ENCODE measurements around the gene FGF14.

Gene FGF14

GRCh38 chr13:101706651-101707050 is 695.2 kb downstream of the FGF14 start:
- Histone ChIP-seq H3K27ac (no peak overlapping the region), H4K20me1 (no peaks in the 10 kb centered on the region), H3K9me3 (no peaks in the 10 kb centered on the region), H3K27me3 (no peaks in the 10 kb centered on the region), H3K4me3 (no peak overlapping the region), H3K36me3 (no peaks in the 10 kb centered on the region), H3K4me1 (peaks cover 15% of the 10 kb centered on the region), H3K9ac (no peak overlapping the region), H3K4me2 (peak overlapping the region; percentile 56)
- TF ChIP-seq Cebpa-rat (IDR thresholded peaks at IDR 0.05): peak; percentile 87

DNA sequence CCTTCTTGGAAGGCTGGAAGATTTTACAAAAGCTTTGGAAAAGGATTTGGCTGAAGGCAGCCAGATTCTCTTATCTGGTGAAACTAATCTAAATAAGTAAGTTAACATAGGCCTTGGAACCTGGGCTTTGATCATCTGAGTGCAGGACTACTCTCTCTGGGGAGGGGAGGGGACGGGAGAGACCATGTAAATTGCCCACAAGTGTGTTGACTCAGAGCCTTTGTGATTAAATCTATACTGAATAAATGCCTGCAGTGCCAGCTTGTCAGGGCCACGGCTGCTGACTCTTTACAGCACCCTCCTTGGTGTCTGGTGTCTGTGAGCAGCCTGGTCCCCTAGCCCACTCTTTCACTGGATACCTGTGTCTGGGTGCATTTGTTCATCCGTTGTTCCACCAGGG is 698.0 kb downstream of the FGF14 start:
- Histone ChIP-seq H4K20me1 (no peaks in the 10 kb centered on the region), H3K9ac (no peak overlapping the region), H3K4me1 (peaks cover 15% of the 10 kb centered on the region), H3K4me3 (no peak overlapping the region), H3K4me2 (no peak overlapping the region), H3K9me3 (no peaks in the 10 kb centered on the region), H3K27me3 (no peaks in the 10 kb centered on the region), H3K36me3 (no peaks in the 10 kb centered on the region), H3K27ac (no peak overlapping the region)
- TF ChIP-seq Cebpa-rat (IDR thresholded peaks at IDR 0.05): no peak

GRCh38 chr13:101703081-101703480 is 698.8 kb downstream of the FGF14 start:
- H3K4me3 ChIP-seq: no peak overlapping the region
- no peaks in the 10 kb centered on the region for H3K27me3 ChIP-seq
- TF ChIP-seq Cebpa-rat (IDR thresholded peaks at IDR 0.05): no peak
- H3K9ac ChIP-seq: no peak overlapping the region
- H4K20me1 ChIP-seq: no peaks in the 10 kb centered on the region
- H3K9me3 ChIP-seq: no peaks in the 10 kb centered on the region
- H3K4me1 ChIP-seq: peaks cover 15% of the 10 kb centered on the region
- H3K4me2 ChIP-seq: no peak overlapping the region
- no peak overlapping the region for H3K27ac ChIP-seq
- H3K36me3 ChIP-seq: no peaks in the 10 kb centered on the region

DNA sequence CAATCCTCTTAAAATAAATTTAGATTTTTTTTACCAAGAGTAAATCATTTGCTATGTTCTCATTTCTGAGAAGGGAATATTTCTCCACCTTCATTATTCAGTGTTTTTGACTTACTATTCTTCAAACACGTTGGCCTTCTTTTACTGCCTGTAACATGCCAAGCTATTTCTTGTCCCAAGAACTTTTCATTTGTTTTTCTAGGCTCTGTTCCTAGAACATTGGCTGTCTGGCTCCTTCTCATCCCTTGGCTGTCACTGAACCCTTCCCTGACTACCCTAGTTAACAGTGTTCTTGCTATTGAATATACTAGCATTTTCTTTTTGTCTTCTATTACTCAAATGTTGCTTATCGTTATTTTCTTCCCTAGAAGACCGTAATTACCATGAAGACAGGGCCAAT is 701.2 kb downstream of the FGF14 start:
- Histone ChIP-seq H3K9me3 (no peaks in the 10 kb centered on the region), H3K27me3 (no peaks in the 10 kb centered on the region), H3K27ac (no peak overlapping the region), H3K4me3 (no peak overlapping the region), H3K9ac (no peak overlapping the region), H3K4me1 (no peaks in the 10 kb centered on the region), H4K20me1 (no peaks in the 10 kb centered on the region), H3K36me3 (no peaks in the 10 kb centered on the region), H3K4me2 (no peak overlapping the region)
- no peak for TF ChIP-seq Cebpa-rat (IDR thresholded peaks at IDR 0.05)

DNA sequence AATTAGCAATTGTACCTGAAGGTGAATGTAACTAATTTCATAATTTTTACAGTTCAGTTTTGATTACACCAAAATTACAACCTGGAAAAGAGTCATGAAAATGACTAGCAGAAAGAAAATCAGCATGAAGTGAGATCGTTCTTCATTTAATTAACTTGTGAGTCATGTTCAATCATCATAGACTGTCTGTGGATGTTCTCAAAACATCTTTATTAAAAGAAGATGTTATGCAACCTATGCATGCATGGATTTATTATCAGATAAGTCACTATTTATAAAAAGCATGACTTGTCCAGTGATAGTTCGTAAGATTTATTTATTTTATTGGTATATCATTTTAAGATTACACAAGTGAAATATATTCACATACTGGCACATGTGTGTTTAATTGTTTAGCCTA is 703.4 kb downstream of the FGF14 start:
- H3K27ac ChIP-seq: no peak overlapping the region
- H3K4me2 ChIP-seq: no peak overlapping the region
- H3K9me3 ChIP-seq: no peaks in the 10 kb centered on the region

GRCh38 chr13:101697745-101698144 is 704.1 kb downstream of the FGF14 start:
- no peak for TF ChIP-seq Cebpa-rat (IDR thresholded peaks at IDR 0.05)
- Histone ChIP-seq H3K9me3 (no peaks in the 10 kb centered on the region), H3K4me1 (no peaks in the 10 kb centered on the region), H3K27ac (no peak overlapping the region), H3K27me3 (no peaks in the 10 kb centered on the region), H3K4me2 (no peak overlapping the region), H3K4me3 (no peak overlapping the region), H4K20me1 (no peaks in the 10 kb centered on the region), H3K36me3 (no peaks in the 10 kb centered on the region), H3K9ac (no peak overlapping the region)

More for the DNA sequence above, 703.4 kb downstream of the FGF14 start:
- H3K36me3 ChIP-seq: no peaks in the 10 kb centered on the region
- H4K20me1 ChIP-seq: no peaks in the 10 kb centered on the region
- no peak for TF ChIP-seq Cebpa-rat (IDR thresholded peaks at IDR 0.05)
- H3K9ac ChIP-seq: no peak overlapping the region
- no peak overlapping the region for H3K4me3 ChIP-seq
- no peaks in the 10 kb centered on the region for H3K4me1 ChIP-seq
- no peaks in the 10 kb centered on the region for H3K27me3 ChIP-seq

DNA sequence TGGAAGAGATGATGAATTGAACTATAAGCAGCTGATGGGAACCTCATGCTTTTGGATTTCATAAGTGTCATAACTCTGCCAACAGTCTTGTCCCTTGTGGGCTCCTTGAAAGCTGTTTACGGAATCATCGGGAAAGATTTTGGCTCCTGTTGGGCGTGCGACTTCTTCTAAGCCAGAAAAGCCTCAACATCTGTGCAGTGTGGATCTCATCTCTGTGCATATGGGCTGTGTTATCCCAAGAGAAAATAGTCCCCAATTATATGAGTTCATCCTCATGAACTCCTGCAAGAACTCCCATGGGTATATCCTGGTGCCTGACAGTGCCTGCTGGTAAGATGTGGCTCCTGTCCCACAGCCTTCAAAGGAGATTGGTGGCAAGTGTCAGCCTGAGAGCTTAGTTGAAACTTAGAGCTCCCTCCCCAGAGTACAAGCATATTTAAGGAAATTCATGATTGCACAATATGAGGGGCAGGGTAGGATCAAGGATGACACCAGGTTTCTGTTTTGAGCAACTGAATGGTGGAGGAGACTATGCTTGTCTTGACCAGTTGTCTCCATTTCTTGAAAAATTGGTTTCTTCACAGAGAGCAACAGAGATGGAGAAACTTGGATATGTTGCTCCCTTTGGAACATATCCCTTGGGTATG is 705.9 kb downstream of the FGF14 start:
- H3K27me3 ChIP-seq: no peaks in the 10 kb centered on the region
- H3K4me3 ChIP-seq: no peak overlapping the region
- H3K27ac ChIP-seq: no peak overlapping the region
- H3K4me2 ChIP-seq: no peak overlapping the region
- H4K20me1 ChIP-seq: no peaks in the 10 kb centered on the region
- no peaks in the 10 kb centered on the region for H3K9me3 ChIP-seq
- H3K4me1 ChIP-seq: no peaks in the 10 kb centered on the region
- no peak overlapping the region for H3K9ac ChIP-seq
- TF ChIP-seq Cebpa-rat (IDR thresholded peaks at IDR 0.05): 0 out of 2 replicates have a peak, but pooled peaks have one; percentile 32
- H3K36me3 ChIP-seq: no peaks in the 10 kb centered on the region

- Histone ChIP-seq H3K36me3 (no peaks in the 10 kb centered on the region), H3K4me1 (no peaks in the 10 kb centered on the region), H3K27me3 (no peaks in the 10 kb centered on the region), H4K20me1 (no peaks in the 10 kb centered on the region), H3K4me2 (no peak overlapping the region), H3K9ac (no peak overlapping the region), H3K9me3 (no peaks in the 10 kb centered on the region), H3K4me3 (no peak overlapping the region), H3K27ac (no peak overlapping the region)
- no peak for TF ChIP-seq Cebpa-rat (IDR thresholded peaks at IDR 0.05)
These were observed 710.4 kb downstream of the FGF14 start for GRCh38 chr13:101691341-101691860.

DNA sequence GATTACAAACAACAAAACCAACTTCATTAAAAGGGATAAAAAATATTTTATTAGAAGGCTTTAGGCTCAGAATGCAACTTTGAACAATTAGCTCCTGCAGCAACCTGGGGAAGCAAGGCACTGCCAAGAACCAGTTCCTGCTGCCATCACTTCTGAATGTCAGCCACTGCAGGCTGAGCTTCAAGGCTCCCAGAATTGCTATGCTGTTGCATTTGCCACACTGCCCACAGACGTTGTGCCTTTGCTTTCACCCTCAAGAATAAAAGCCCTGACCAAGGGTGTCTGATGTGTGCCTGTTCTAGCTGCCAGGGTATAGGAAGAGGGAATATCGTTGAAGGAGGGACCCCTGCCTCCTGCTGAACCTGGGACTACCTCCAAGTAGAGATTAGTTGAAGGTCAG is 711.0 kb downstream of the FGF14 start:
- no peak overlapping the region for H3K9ac ChIP-seq
- no peaks in the 10 kb centered on the region for H3K4me1 ChIP-seq
- H3K27ac ChIP-seq: no peak overlapping the region
- H3K4me2 ChIP-seq: no peak overlapping the region
- no peak overlapping the region for H3K4me3 ChIP-seq
- H3K9me3 ChIP-seq: no peaks in the 10 kb centered on the region
- no peaks in the 10 kb centered on the region for H3K36me3 ChIP-seq
- no peaks in the 10 kb centered on the region for H4K20me1 ChIP-seq
- TF ChIP-seq Cebpa-rat (IDR thresholded peaks at IDR 0.05): no peak
- H3K27me3 ChIP-seq: no peaks in the 10 kb centered on the region

DNA sequence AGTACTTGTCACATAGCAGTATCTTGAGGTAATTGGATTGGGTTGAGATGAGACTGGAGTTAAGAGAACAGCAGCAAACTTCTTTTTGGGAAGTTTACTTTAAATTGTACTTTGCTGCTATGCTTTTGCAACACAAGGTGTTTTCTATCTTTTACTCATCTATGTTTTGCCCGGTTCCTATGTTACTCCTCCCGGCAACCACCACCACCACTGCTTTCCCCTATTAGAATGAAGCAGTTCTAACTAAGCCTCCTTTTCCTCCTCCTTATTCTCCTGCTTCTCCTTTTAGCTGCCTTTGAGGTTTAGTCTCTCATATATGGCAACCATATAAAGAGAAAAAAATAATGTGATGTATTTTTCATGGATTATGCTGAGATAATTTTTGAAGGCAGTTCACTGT is 715.8 kb downstream of the FGF14 start:
- no peak overlapping the region for H3K9ac ChIP-seq
- no peaks in the 10 kb centered on the region for H3K9me3 ChIP-seq
- no peaks in the 10 kb centered on the region for H4K20me1 ChIP-seq
- H3K4me1 ChIP-seq: no peaks in the 10 kb centered on the region
- TF ChIP-seq Cebpa-rat (IDR thresholded peaks at IDR 0.05): no peak
- H3K4me2 ChIP-seq: no peak overlapping the region
- H3K27ac ChIP-seq: no peak overlapping the region
- no peak overlapping the region for H3K4me3 ChIP-seq
- no peaks in the 10 kb centered on the region for H3K36me3 ChIP-seq
- H3K27me3 ChIP-seq: no peaks in the 10 kb centered on the region

DNA sequence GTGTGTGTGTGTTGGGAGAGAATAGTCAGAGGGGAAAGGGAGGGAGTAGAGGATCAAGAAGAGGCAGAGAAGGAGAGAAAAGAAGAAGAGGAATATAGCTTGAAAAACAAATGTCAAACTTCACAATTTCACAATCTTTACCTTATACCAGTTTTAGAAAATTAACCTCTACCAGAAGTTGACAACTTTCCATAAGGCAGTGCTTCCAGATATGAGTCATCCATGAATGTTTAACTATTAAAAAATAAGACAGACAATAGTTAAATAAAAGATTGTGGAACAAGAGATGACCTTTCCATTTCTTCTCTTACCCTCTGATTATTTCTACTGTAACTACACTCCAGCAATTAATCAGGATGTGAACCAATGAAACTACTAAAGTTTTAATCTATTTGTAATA is 720.0 kb downstream of the FGF14 start:
- no peaks in the 10 kb centered on the region for H3K27me3 ChIP-seq
- H3K4me2 ChIP-seq: no peak overlapping the region
- H3K36me3 ChIP-seq: no peaks in the 10 kb centered on the region
- no peak overlapping the region for H3K4me3 ChIP-seq
- no peak overlapping the region for H3K9ac ChIP-seq
- no peaks in the 10 kb centered on the region for H4K20me1 ChIP-seq
- H3K27ac ChIP-seq: no peak overlapping the region
- H3K9me3 ChIP-seq: no peaks in the 10 kb centered on the region
- TF ChIP-seq Cebpa-rat (IDR thresholded peaks at IDR 0.05): no peak
- no peaks in the 10 kb centered on the region for H3K4me1 ChIP-seq

Measured in BLaER1 (cell line).